Caco-2 (cell line): ENCODE measurements around the gene ATG4B. TPM values are rescaled to one million over a fixed set of nuclear protein-coding genes. Genes with fewer than 3 reads are reported as not detected.

Experiments
- BruUV-seq: library from RNA; stranded (reverse); fragments of 400-500 nt; replicated peaks from 2 replicates; lab custom pipeline; 2021; lab: Mats Ljungman, UMichigan
- CTCF ChIA-PET: fragments of 300-600 bp; sonication (Branson Sonifier 250); formaldehyde crosslinking; loops from one replicate; lab custom pipeline; 2022; ENCODE audit warnings: antibody characterized with exemption; lab: Charles Lee
- POLR2A ChIA-PET: fragments of 300-600 bp; sonication (Branson Sonifier 250); formaldehyde crosslinking; loops from one replicate; lab custom pipeline; 2022; ENCODE audit warnings: antibody characterized with exemption; lab: Charles Lee
- DNase-seq, 2 experiments: peaks; one replicate each; pipeline versions ENCODE4 v3.0.0 to v3.0.0-alpha.2; 2020 to 2022
- H3K27me3 ChIP-seq: replicated peaks from 2 replicates; pipeline ENCODE4 v1.6.0; 2011; ENCODE audit warnings: low read length; ENCODE audit not compliant: control insufficient read depth, insufficient read depth
- H3K36me3 ChIP-seq: 2 replicates; pipeline ENCODE4 v1.5.1; 2011; ENCODE audit warnings: low read length; ENCODE audit not compliant: control insufficient read depth, insufficient read depth
- H3K4me1 ChIP-seq: fragments of 250-450 bp; sonication (Bioruptor Pico); 2 replicates; pipeline ENCODE4 v1.5.1; 2020; ENCODE audit warnings: mild to moderate bottlenecking
- H3K4me3 ChIP-seq: 2 replicates; pipeline ENCODE4 v1.5.1; 2011; ENCODE audit warnings: low read depth, mild to moderate bottlenecking, control low read depth, low read length
- H3K9me3 ChIP-seq: fragments of 250-450 bp; sonication (Bioruptor Pico); 2 replicates; pipeline ENCODE4 v1.5.1; 2020; ENCODE audit warnings: mild to moderate bottlenecking, moderate library complexity
- H3K27ac Mint-ChIP-seq: one replicate; pipeline ENCODE4 v1.8.0; 2022; ENCODE audit warnings: mixed read lengths; ENCODE audit not compliant: unreplicated experiment
- H3K27me3 Mint-ChIP-seq: one replicate; pipeline ENCODE4 v1.8.0; 2022; ENCODE audit warnings: mixed read lengths; ENCODE audit not compliant: insufficient read depth, unreplicated experiment
- H3K36me3 Mint-ChIP-seq: one replicate; pipeline ENCODE4 v1.8.0; 2022; ENCODE audit warnings: mild to moderate bottlenecking, mixed read lengths; ENCODE audit not compliant: insufficient read depth, unreplicated experiment
- H3K4me1 Mint-ChIP-seq: one replicate; pipeline ENCODE4 v1.8.0; 2022; ENCODE audit warnings: low read depth, mixed read lengths; ENCODE audit not compliant: unreplicated experiment
- H3K4me3 Mint-ChIP-seq: one replicate; pipeline ENCODE4 v1.8.0; 2022; ENCODE audit warnings: mild to moderate bottlenecking, moderate library complexity, mixed read lengths; ENCODE audit not compliant: unreplicated experiment
- H3K9me3 Mint-ChIP-seq: one replicate; pipeline ENCODE4 v1.8.0; 2022; ENCODE audit warnings: mixed read lengths; ENCODE audit not compliant: unreplicated experiment
- intact Hi-C: fragments of 100-400 bp; cut with micrococcal nuclease; formaldehyde crosslinking; loops from one replicate; pipeline ENCODE4 v1.10.0; 2022; ENCODE audit not compliant: unreplicated experiment
- total RNA-seq: library from RNA; stranded (reverse); gene quantifications from 2 replicates; pipeline ENCODE4 v1.2.3, GENCODE V29; 2022
- TF ChIP-seq, protein P1 (sequence below), 2 experiments: fragments of 200-600 bp in 1 of 2; IDR thresholded peaks; 1 replicate in 1 of 2; 2 replicates in 1 of 2; pipeline versions ENCODE4 v1.5.1 to v1.8.0; 2011 to 2022; ENCODE audit warnings: antibody characterized with exemption in 1 of 2, control low read depth in 1 of 2, inconsistent platforms in 1 of 2, low read depth in 1 of 2, low read length in 1 of 2, mild to moderate bottlenecking in 1 of 2, moderate library complexity in 1 of 2; ENCODE audit not compliant: insufficient read depth in 1 of 2, severe bottlenecking in 1 of 2, unreplicated experiment in 1 of 2

ATG4B gene
- total RNA-seq, 1 experiment from 2014 or later, result 94.5 TPM

GRCh38 chr2:241655516-241656189 is 18.2 kb downstream of the ATG4B start:
- peak overlapping the region; percentile 27 for H3K27ac Mint-ChIP-seq
- no peak overlapping the region for H3K4me3 Mint-ChIP-seq
- peaks cover 56% of the 10 kb centered on the region for H3K36me3 Mint-ChIP-seq
- H3K9me3 Mint-ChIP-seq, result no peaks in the 10 kb centered on the region
- BruUV-seq, result no TSS peak
- no peak for DNase-seq
- H3K9me3 ChIP-seq, result no peaks in the 10 kb centered on the region
- H3K36me3 ChIP-seq, result no peaks in the 10 kb centered on the region; the same call in 1 of the 2 replicates
- POLR2A ChIA-PET, result no interaction called here
- H3K4me1 ChIP-seq, result no peaks in the 10 kb centered on the region
- intact Hi-C loops, result no loop called here
- H3K27me3 Mint-ChIP-seq, result no peaks in the 10 kb centered on the region
- TF ChIP-seq, protein P1, sequence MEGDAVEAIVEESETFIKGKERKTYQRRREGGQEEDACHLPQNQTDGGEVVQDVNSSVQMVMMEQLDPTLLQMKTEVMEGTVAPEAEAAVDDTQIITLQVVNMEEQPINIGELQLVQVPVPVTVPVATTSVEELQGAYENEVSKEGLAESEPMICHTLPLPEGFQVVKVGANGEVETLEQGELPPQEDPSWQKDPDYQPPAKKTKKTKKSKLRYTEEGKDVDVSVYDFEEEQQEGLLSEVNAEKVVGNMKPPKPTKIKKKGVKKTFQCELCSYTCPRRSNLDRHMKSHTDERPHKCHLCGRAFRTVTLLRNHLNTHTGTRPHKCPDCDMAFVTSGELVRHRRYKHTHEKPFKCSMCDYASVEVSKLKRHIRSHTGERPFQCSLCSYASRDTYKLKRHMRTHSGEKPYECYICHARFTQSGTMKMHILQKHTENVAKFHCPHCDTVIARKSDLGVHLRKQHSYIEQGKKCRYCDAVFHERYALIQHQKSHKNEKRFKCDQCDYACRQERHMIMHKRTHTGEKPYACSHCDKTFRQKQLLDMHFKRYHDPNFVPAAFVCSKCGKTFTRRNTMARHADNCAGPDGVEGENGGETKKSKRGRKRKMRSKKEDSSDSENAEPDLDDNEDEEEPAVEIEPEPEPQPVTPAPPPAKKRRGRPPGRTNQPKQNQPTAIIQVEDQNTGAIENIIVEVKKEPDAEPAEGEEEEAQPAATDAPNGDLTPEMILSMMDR (IDR thresholded peaks at IDR 0.05; ENCODE audit: insufficient read depth in 1 of 2, low read depth in 1 of 2, low read length in 1 of 2, severe bottlenecking in 1 of 2, unreplicated experiment in 1 of 2), result no peak
- H3K4me3 ChIP-seq, result no peak overlapping the region
- H3K4me1 Mint-ChIP-seq, result no peaks in the 10 kb centered on the region
- CTCF ChIA-PET, result no interaction called here
- no peaks in the 10 kb centered on the region for H3K27me3 ChIP-seq

DNA sequence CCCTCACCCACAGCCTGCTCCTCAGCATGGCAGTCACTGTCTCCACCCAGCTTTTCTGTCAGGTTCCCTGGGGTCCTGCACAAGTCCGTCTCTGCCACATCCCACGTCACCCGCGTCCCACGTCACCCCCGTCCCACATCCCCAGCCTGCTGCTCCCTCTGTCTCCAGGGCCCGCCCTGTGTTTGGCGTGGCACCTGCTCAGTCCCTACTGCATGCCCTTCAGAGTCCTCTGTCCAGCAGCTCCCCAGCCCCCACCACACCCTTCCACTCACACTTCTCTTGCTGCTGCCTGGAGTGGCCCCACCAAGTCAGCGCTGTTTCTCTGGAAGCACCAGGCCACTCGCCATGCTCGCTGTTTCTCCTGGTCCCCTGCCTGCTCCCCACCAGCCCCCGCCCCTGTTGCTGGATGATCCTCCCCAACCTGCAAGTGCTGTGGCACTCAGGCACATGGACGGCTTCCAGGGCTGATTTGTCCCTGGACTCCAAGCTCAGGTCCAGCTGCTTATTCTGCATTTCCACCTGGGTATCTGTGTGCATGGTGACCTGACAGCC is 18.8 kb downstream of the ATG4B start:
- no peak for DNase-seq
- no peaks in the 10 kb centered on the region for H3K4me1 Mint-ChIP-seq
- Histone ChIP-seq H3K4me1 (no peaks in the 10 kb centered on the region), H3K27me3 (no peaks in the 10 kb centered on the region), H3K36me3 (no peaks in the 10 kb centered on the region; the same call in 1 of the 2 replicates), H3K4me3 (no peak overlapping the region), H3K9me3 (no peaks in the 10 kb centered on the region)
- no peak overlapping the region for H3K4me3 Mint-ChIP-seq
- TF ChIP-seq, protein P1 (IDR thresholded peaks at IDR 0.05; ENCODE audit: insufficient read depth in 1 of 2, low read depth in 1 of 2, low read length in 1 of 2, severe bottlenecking in 1 of 2, unreplicated experiment in 1 of 2), result no peak
- ChIA-PET POLR2A (no interaction called here), CTCF (no interaction called here)
- BruUV-seq, result no TSS peak
- H3K9me3 Mint-ChIP-seq, result no peaks in the 10 kb centered on the region
- intact Hi-C loops, result no loop called here
- H3K36me3 Mint-ChIP-seq, result peaks cover 56% of the 10 kb centered on the region
- H3K27me3 Mint-ChIP-seq, result no peaks in the 10 kb centered on the region
- H3K27ac Mint-ChIP-seq, result peak overlapping the region; percentile 27

DNA sequence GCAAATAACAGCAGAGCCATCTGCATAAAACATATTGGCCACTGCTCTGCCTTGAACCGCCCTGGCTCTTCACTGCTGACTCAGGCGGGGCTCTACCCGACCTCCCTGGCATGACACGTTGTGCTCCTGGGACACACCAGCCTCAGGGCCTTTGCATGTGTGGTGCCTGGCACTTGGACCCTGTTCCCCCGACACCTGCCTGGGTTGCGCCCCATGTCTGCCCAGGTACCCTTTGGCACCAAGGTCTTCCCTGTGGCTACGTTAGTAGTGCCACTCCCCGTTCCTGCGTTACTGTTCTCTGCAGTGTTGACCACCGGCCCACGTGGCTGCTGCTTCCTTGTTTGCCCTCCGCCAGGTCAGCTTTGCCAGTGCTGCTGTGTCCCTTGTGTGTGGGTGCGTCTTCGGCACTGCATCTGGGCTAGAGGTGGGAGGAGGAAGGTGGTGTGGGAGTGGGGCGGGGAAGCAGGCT is 20.3 kb downstream of the ATG4B start:
- CTCF ChIA-PET, result no interaction called here
- Mint-ChIP-seq H3K27me3 (no peaks in the 10 kb centered on the region), H3K27ac (no peak overlapping the region), H3K36me3 (peaks cover 56% of the 10 kb centered on the region), H3K4me1 (no peaks in the 10 kb centered on the region), H3K4me3 (no peak overlapping the region), H3K9me3 (no peaks in the 10 kb centered on the region)
- Histone ChIP-seq H3K9me3 (no peaks in the 10 kb centered on the region), H3K36me3 (no peaks in the 10 kb centered on the region; the same call in 1 of the 2 replicates), H3K27me3 (no peaks in the 10 kb centered on the region), H3K4me1 (no peaks in the 10 kb centered on the region), H3K4me3 (no peak overlapping the region)
- no peak for DNase-seq
- TF ChIP-seq, protein P1 (IDR thresholded peaks at IDR 0.05; ENCODE audit: insufficient read depth in 1 of 2, low read depth in 1 of 2, low read length in 1 of 2, severe bottlenecking in 1 of 2, unreplicated experiment in 1 of 2), result no peak
- intact Hi-C loops, result no loop called here
- no TSS peak for BruUV-seq
- POLR2A ChIA-PET, result no interaction called here
